Activated CD8-positive, alpha-beta memory T cell treated with anti-CD3 and anti-CD28 coated beads for 48 hours (primary cell): Measurements from ENCODE around the gene UBE2E2.

Experiments used
- DNase-seq, 3 experiments: peaks; one replicate each; pipeline ENCODE4 v3.0.0-alpha.2; 2020; ENCODE audit warnings: low read depth in 2 of 3, low spot score in 2 of 3

The UBE2E2 gene

GRCh38 chr3:23574822-23575315 is 371.7 kb downstream of the UBE2E2 start:
- no peak for DNase-seq

DNA sequence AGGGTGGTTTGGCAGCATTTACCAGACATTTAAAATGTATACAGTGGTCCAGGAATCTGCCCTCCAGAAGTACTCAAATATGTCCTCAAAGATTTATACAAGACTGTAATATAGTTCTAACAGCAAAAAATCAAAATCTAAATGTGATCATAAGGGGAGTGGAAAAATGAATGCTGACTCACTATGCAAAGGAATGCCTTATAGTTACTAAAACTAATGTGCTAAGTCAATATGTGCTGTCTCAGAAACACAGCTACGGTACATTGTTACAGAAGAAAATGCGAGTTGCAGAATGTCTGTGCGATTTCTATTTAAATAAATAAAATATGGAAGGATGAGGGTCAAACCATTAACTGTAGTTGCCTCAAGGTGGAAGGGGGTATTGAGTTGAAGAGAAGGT is 372.6 kb downstream of the UBE2E2 start:
- no peak for DNase-seq

DNA sequence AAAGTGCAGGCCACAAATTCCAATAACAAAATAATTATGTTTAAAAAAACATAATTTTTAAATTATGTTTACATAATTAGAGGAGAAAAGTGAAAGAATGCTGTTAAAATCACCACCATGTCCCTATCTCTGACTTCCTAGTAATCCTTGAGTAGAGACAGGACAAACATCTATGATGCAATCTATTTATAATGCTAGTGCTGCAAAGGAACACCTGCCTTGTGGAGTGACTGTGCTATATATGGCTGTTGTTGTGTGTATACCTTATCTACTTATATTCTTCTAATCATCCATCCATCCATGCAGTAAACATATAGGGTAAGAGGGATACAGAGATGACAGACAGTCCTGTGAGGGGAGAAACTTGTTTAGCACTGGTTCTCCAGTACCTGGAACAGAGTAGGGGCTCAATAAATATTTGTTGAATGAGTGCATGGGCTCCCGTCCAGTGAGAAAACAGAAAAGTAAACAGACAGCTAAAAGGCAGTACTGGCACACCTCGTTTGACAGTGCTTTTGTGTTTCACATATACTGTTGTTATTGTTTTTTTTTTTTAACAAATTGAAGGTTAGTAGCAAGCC is 373.3 kb downstream of the UBE2E2 start:
- no peak for DNase-seq

DNA sequence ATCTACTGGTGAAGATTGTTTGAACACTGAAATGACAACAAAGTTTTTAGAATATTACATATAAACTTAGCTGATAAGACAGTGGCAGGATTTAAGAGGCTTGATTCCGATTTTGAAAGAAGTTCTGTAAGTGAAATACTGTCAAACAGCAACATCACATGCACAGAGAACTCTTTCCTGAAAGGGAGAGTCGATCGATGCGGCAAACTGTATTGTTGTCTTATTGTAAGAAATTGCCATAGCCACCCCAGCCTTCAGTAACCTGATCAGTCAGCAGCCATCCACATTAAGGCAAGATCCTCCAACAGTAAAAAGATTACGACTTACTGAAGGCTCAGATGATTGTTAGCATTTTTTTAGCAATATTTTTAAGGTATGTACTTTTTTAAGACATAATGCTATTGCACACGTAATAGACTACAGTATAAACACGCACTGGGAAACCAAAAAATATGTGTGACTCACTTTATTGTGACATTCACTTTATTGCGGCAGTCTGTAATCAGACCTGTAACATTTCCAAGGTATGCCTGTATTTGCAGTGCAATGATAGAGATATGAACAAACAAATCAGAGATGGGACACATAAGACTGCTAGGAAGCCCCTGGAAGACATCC is 377.1 kb downstream of the UBE2E2 start:
- DNase-seq = no peak

DNA sequence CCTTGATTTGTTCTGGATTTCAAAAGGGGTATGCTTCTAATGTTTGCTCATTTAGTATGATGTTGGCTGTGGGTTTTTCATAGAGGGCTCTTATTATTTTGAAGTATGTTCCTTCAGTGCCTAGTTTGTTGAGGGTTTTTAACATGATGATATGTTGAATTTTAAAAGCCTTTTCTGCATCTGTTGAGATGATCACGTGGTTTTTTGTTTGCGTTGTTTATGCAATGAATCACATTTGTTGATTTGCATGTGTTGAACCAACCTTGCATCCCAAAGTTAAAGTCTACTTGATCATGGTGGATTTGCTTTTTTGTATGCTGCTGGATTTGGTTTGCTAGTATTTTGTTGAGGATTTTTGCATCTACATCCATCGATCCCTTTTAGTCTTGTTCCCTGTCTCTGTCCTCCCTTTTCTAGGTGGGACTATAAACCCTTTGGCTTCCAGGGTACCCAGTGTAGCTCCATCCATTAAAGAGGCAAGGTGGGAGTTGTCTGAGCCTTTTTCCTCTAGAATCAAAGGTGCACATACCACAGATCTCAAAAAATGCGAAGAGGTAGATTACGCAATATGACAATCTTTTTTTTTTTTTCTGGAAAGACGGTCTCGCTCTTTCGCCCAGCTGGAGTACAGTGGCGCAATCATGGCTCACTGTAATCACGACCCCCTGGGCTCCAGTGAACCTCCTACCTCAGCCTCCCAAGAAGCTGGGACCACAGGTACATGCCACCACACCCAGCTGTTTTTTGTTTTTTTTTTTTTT is 381.0 kb downstream of the UBE2E2 start:
- no peak for DNase-seq

GRCh38 chr3:23587513-23587912 is 384.4 kb downstream of the UBE2E2 start:
- no peak for DNase-seq

DNA sequence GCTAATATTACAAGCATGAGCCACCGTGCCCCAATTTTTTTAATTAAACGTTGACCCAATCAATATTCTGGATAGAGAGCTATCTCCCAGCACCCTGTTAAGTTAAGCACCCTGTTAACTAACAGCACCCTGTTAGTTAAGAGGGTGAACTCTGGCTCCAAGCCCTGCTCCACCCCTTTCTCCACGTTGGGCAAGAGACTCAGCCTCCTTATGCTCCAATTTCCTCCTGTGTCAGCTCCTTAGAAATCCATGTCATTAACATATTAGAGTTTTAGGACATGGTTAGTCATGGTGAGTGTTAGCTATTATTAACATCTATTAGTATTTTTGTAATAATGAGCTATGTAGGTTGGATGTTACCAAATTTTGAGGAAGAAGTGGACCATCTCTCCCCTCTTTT is 385.4 kb downstream of the UBE2E2 start:
- no peak for DNase-seq

DNA sequence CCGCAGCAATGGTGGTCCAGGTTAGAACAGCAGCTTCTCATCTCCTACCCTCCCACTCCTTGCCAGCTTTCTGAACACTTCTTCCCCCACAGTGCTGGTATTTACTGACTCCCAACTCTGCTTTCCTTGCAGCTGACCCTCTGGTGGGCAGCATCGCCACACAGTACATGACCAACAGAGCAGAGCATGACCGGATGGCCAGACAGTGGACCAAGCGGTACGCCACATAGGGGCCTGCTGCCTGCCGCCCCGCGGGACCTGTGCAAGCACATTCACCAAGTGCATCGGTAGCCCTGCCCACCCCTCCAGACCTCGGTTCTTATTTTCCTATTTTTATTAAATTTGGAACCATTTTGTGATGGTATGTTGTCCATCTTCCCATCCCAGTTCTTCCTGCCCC is 386.5 kb downstream of the UBE2E2 start:
- no peak for DNase-seq

- DNase-seq = no peak
These were observed 387.5 kb downstream of the UBE2E2 start for GRCh38 chr3:23590424-23591273.

DNA sequence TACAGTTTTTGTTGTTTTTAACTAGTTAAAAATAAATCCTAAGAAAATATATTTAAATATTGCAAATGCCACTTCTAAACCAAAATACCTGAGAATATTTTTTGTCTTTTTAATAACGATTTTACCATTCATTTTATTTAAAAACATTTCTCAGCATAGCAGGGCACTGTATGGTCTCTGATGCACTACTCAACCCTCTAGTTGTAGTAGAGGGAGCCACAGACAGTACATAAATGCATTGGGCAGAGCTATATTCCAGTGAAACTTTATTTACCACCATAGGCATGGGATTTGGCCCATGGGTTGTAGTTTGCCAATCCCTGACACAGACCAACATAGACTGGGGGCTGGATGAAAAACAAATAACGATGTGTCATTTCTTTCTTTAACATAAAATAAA is 388.2 kb downstream of the UBE2E2 start:
- DNase-seq = no peak

DNA sequence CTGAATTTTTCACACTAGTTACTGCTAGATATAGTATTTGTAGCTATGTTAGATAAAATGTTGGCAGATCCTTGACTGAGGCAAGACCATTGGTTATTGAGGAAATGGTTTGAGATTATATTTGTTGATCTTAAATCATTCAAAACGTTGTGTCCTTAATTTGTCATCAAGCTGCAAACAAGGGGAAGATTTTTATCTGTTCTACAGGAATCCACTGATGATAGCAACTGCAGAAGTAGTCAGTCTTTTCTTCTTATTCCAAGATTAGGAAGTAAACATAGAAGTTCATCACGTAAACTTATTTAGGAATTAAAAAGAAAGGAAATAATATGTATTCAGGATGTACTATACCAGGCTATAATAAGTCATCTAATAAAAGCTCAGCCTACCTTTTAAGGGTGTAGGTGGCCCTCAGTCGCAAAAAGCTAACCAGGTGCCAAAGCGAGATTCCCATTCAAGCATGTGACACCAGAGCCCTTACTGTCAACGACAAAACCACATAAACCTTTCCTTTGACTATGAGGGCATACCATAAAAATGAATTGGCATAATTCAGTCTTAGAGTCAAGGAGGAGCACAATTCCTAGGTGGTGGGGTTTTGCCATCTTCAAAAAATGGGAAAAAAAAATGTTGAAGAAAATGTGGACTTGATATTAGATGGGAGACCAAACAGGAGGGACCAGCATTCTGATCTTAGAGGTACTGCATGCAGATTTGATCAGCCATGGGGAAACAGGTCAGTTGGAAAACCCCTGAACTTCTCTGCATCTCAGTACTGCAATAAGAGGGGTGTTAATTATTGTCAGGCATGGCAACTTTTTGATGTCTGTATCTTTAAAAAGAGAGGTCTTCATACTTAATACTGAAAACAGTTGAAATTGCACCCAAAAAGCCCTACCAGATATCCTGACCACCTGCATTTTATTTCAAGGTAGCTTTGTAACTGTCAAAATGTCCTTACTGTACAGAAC is 390.1 kb downstream of the UBE2E2 start:
- no peak for DNase-seq

GRCh38 chr3:23594066-23594465 is 390.9 kb downstream of the UBE2E2 start:
- DNase-seq = no peak

DNA sequence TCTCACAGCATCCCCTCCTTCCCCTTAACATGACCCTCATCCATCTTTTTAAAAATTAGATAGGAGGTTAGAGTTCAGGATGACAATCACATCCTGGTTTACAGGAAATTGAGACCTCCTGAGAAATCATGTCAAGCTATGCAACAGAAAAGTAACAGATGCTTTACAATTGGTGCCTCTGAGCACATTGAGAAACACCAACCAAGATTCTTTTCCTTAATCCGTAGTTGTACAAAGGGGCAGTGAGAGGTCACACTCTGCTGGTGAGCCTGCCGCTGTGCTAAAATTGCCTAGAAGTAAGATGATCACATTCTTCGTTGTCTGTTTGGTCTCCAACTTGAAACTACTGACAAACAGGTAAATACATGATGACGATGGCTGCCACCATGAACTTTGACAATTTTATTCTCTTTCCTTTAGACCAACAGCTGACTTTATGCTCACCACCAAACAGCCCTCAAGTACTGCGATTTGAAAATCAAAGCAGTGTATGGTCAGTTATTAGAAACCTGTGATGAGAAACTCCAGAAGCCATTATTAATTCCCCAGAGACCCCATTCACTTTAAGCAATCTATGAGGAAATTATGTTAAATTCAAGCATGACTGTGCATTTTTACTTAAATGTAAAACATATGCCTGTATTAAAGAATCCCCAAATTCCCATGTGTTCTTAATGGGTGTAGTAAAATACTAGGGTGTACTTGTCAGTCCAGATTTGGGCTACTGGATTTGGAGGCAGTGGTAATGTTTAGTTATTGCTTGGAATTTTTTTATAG is 392.0 kb downstream of the UBE2E2 start:
- DNase-seq = no peak

DNA sequence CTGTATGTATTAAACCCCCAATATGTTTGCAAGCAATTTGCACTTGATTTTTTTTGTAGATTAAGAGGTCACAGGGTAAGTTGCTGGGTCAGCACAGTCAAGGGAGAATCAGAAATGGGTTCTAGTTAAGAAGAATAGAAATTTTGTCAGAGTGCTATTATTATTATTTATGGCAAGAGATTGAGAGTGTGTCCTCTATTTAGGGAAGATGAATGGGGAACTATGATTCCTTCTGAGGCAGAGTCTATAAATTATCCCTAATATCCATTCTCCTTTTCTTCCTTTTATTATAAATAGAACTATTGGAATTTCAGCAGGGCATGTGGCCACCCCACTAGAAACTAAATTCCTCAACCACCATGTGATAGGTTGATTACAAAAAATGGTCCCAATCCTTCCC is 392.7 kb downstream of the UBE2E2 start:
- DNase-seq = no peak

- DNase-seq = no peak
These were observed 397.2 kb downstream of the UBE2E2 start for GRCh38 chr3:23600167-23600871.

DNA sequence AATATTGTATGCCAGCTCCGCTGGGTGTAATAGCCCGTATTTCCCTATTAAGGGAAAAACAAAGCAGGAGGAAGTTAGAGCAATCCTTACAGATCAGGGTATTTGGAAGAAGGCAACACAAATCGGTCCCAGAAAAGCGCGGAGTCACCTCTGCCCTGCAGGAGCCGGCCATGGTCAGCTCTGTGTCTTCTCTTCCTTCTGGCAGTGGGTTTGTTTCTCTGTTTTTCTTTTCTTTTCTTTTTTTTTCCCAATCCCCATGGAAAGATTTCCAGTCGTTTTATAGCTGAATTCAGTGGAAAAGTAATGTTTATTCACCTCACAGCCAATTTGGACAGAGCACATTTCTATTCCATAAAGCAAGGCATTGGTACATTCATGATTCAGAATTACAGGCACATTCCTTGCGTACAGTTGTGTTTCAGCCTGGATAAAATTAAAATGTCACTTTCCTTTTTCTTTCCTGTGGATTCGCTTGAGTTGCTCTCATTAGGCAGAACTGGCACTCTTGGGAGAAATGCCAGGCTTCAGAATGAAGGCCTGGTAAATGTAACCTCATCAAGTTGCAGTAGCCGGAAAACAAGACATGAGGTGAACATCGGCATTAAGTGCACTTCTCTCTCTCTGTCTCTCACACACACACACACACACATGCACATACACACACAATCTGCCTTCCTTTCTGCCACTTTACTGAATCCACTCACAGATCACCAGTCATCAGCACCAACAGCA is 398.1 kb downstream of the UBE2E2 start:
- no peak for DNase-seq

- DNase-seq = no peak
These were observed 399.8 kb downstream of the UBE2E2 start for GRCh38 chr3:23602971-23603370.

GRCh38 chr3:23607184-23607847 is 404.2 kb downstream of the UBE2E2 start:
- no peak for DNase-seq
